ENCODE measurements around the gene LRTM1.

LRTM1 gene

GRCh38 chr3:54900838-54901591, 26.8 kb downstream of the LRTM1 start:
- Histone ChIP-seq H2AFZ (ENCODE audit: low read length) (no peak overlapping the region), H4K20me1 (ENCODE audit: insufficient read depth, low read length) (no peaks in the 10 kb centered on the region), H3K4me3 (ENCODE audit: low read depth, low read length, poor library complexity, severe bottlenecking) (no peak overlapping the region), H3K36me3 (ENCODE audit: insufficient read depth, low read length) (no peaks in the 10 kb centered on the region), H3K9ac (ENCODE audit: low read length) (no peak overlapping the region), H3F3A (ENCODE audit: insufficient read depth, low read length) (no peaks in the 10 kb centered on the region), H3K4me1 (ENCODE audit: insufficient read depth, low read length, severe bottlenecking) (no peaks in the 10 kb centered on the region), H3K27ac (ENCODE audit: low read depth, low read length, poor library complexity, severe bottlenecking) (no peak overlapping the region), H3K9me2 (ENCODE audit: low read depth, low read length) (no peaks in the 10 kb centered on the region), H3K27me3 (ENCODE audit: insufficient read depth, low read length) (no peaks in the 10 kb centered on the region), H3K4me2 (ENCODE audit: low read length) (no peak overlapping the region), H3K9me3 (ENCODE audit: low read length) (no peaks in the 10 kb centered on the region), H3K79me2 (ENCODE audit: insufficient read depth, low read length) (no peaks in the 10 kb centered on the region)
- TF ChIP-seq CTCF (IDR thresholded peaks at IDR 0.05; ENCODE audit: low read length): no peak

GRCh38 chr3:54899273-54899672, 28.6 kb downstream of the LRTM1 start:
- no peak overlapping the region for H2AFZ ChIP-seq (ENCODE audit: low read length)
- no peak overlapping the region for H3K27ac ChIP-seq (ENCODE audit: low read depth, low read length, poor library complexity, severe bottlenecking)
- no peaks in the 10 kb centered on the region for H3K9me3 ChIP-seq (ENCODE audit: low read length)
- no peak overlapping the region for H3K9ac ChIP-seq (ENCODE audit: low read length)
- H3K4me2 ChIP-seq (ENCODE audit: low read length): no peak overlapping the region
- no peak overlapping the region for H3K4me3 ChIP-seq (ENCODE audit: low read depth, low read length, poor library complexity, severe bottlenecking)
- no peaks in the 10 kb centered on the region for H3K79me2 ChIP-seq (ENCODE audit: insufficient read depth, low read length)
- no peaks in the 10 kb centered on the region for H3K9me2 ChIP-seq (ENCODE audit: low read depth, low read length)
- TF ChIP-seq EZH2 (IDR thresholded peaks at IDR 0.05; ENCODE audit: borderline replicate concordance, low read length) (no peak), CTCF (IDR thresholded peaks at IDR 0.05; ENCODE audit: low read length) (no peak)
- H4K20me1 ChIP-seq (ENCODE audit: insufficient read depth, low read length): no peaks in the 10 kb centered on the region
- H3K36me3 ChIP-seq (ENCODE audit: insufficient read depth, low read length): no peaks in the 10 kb centered on the region
- no peaks in the 10 kb centered on the region for H3K27me3 ChIP-seq (ENCODE audit: insufficient read depth, low read length)
- H3F3A ChIP-seq (ENCODE audit: insufficient read depth, low read length): no peaks in the 10 kb centered on the region
- no peaks in the 10 kb centered on the region for H3K4me1 ChIP-seq (ENCODE audit: insufficient read depth, low read length, severe bottlenecking)

GRCh38 chr3:54897028-54897711, 30.7 kb downstream of the LRTM1 start:
- H3K9ac ChIP-seq (ENCODE audit: low read length): no peak overlapping the region
- no peaks in the 10 kb centered on the region for H3K9me2 ChIP-seq (ENCODE audit: low read depth, low read length)
- no peak overlapping the region for H3K4me2 ChIP-seq (ENCODE audit: low read length)
- no peaks in the 10 kb centered on the region for H3K4me1 ChIP-seq (ENCODE audit: insufficient read depth, low read length, severe bottlenecking)
- H3K4me3 ChIP-seq (ENCODE audit: low read depth, low read length, poor library complexity, severe bottlenecking): no peak overlapping the region
- H3F3A ChIP-seq (ENCODE audit: insufficient read depth, low read length): no peaks in the 10 kb centered on the region
- H3K36me3 ChIP-seq (ENCODE audit: insufficient read depth, low read length): no peaks in the 10 kb centered on the region
- H3K79me2 ChIP-seq (ENCODE audit: insufficient read depth, low read length): no peaks in the 10 kb centered on the region
- H3K27me3 ChIP-seq (ENCODE audit: insufficient read depth, low read length): no peaks in the 10 kb centered on the region
- no peak overlapping the region for H3K27ac ChIP-seq (ENCODE audit: low read depth, low read length, poor library complexity, severe bottlenecking)
- no peak overlapping the region for H2AFZ ChIP-seq (ENCODE audit: low read length)
- no peaks in the 10 kb centered on the region for H4K20me1 ChIP-seq (ENCODE audit: insufficient read depth, low read length)
- H3K9me3 ChIP-seq (ENCODE audit: low read length): no peaks in the 10 kb centered on the region
- no peak for TF ChIP-seq EZH2 (IDR thresholded peaks at IDR 0.05; ENCODE audit: borderline replicate concordance, low read length)
